Medulla oblongata (tissue), 1 donor: ENCODE data around the gene IRF2BPL.

Experiments
- DNase-seq: peaks from one replicate; pipeline ENCODE4 v3.0.0-alpha.2; 2015; ENCODE audit errors: extremely low spot score

Gene IRF2BPL

DNA sequence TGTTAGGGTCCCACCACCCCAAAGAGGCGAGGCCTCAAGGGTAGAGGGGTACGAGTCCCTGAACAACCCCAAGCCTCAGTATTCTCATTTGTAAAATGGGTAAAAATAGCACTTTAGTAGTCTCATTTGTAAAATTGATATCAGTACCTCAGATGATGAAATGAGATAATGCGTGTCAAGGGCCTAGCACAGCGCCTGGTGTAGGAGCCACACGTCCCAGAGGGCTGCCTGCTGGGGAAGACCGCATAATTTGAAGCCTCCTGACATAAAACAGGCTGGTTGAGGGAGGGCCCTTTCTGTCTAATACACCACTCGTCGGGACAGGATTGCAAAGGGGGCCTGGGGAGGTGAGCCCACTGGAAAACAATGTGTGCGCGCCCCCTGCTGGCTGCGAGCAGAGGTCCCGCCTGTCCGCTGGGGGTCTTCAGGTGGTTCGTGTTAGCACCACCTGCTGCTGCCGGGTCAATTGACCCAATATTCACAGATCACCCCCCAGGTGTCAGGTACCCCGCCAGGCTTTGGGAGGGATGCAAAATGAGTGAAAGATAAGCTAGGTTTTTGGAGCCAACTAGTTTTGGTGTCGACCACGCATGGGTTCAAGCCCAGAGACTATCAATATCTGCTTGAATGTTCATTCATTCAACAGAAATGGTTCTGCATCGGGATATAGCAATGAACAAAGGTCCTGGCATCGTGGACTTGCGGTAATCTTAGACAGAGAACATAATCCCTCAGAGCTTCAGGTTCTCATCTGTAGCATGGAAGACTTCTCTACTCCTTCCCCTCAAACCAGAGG lies 24.7 kb upstream of the IRF2BPL start:
- DNase-seq: no peak

DNA sequence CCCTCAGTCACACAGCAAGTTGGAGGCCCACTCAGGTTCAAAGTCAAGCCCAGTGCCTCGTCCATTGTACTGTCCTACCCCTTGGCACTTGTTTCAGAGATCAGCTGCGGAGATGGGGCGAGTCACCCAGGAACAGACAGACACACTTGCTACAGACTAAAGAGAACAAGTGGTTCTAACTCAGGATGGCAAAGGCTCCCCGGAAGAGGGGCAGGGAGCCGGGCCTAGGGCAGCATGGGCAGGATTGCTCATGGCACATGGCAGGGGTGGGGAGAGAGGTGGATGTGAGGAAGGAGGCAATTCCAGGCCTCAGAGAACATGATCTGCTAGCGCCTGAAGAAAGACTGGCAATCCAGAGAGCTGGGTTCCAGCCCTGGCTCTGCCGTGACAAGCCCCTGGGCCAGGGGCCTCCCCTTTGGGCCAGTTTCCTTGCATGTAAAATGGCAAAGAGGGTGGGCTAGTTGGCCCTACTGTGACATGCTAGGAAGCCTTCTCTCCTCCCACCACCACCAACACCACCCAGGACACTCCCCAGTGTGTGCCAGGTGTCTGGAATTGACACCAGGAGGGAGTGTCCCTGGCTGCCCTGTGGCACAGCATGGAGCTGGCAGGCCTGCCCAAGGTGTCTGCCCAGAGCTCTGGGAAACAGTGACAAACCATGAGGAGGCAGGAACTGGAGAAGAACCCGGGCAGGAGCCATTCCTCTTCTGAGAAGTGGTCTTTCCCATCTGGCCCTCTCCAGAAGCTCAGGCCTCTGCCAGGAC lies 24.0 kb upstream of the IRF2BPL start:
- no peak for DNase-seq

DNA sequence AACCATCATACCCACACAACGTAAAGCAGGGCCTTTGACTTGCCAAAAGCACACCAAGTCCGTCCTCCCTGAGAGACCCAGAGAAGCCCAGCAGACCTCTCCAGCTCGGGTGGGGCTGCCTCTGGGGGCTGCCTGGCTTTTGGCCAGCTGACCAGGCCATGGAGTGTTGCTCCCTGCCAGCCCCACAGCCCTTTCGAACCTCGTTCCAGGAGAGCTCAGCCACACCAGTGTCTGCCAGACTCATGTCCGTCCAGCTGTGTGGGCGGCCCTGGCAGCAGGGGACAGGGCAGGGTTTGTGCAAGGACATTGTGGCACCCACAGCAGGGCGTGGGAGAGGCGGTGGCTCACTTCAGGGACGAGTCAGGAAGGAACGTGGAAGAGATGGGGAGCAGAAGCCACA lies 22.6 kb upstream of the IRF2BPL start:
- DNase-seq: no peak

DNA sequence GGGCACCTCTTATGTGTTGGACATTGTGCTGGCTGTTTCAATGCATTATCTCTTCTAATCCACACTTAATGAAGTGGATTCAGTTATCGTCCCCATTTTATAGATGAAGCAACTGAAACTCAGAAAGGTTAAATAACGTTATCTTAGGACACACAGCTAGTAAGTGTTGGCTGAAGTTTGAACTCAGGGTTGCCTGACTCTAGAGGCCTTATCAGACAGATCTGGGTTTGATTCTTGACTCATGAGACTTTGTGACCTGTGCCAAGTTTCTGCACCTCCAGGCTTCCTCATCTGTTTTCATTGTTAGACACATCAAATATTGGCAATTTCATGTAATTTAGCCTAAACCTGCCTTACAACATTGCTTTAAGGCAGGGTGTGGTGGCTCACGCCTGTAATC lies 18.2 kb upstream of the IRF2BPL start:
- DNase-seq: no peak

DNA sequence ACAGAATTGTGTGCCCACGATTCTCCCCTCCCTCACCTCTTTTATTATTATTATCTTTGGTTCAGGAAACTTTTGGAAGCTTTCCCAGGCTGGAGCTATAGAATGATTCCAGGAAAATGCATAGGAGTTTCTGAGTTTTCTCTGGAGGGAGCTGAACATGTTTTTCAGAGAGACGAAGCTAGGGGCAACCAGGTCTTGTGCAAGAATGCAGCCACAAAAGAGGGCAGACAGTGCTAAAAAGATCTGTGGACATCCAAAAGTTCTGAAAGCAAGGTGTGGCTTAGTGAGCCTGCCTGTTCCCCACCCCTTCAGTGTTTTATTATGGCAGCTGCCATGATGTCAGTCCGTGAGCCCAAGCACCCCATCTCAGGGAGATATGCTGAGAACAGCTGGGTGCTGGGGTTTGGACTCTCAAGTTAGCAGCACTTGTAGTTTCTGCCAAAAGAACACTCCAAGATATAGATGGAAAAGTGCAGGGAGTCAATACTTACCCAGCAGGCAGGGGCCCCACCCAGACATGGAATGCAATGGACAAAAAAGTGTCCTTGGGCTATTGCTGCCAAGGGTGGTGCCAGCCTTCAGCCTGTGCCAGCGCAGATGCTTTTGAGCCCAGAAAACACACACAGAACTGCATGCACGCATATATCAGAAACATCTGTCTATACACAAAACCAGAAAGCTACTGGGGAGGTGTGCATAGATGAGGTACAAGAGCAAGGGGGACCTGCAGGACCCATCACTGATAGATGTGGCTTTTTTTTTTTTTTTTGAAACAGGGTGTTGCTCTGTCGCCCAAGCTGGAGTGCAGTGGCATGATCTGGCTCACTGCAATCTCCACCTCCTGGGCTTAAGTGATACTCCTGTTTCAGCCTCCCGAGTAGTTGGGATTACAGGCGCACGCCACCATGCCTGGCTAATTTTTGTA lies 17.0 kb upstream of the IRF2BPL start:
- no peak for DNase-seq

DNA sequence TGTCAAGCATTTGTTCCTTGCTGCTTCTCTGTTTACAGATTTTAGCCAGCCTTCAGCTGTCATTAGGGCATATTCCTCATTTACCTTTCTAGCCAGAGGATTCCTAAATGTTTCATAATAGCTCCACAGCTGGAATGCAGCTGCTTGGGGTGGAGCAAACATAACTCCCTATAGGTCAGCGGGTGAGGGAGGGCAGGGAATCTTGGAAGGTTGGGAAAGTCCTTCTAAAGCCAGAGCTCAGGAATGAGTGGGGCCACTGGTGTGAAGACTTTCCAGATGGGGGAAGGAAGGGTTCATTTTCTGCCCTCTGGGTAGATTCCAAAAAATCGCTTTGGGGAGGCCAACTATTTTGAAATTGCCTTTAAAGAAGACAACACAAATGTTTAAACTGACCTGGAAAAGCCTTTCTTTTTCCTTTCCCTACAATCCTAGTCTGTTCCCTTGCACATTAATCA lies 16.3 kb upstream of the IRF2BPL start:
- DNase-seq: no peak

DNA sequence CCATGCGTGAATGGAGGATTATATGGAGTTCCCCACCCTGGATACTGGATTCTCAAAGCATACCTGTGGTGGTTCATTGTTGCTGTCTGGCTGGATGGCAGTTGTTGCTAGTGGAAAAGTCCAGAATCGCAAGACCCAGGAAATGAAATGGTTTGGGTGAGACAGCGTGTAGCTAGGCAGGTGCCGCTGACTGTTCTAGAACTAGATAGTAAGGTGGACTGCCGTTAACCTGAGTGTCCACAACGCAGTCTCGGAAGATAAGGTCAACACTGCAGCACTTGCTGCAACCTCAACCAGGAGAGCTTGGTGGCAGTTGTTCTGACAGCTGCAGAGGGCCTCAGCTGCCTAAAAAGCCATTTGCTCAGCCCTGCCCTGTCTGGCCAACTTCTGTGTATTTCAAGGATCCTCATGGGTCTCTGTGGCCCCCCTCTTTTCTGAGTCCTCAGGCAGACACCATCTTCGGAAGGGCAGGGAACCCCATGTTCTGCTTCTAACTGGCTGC lies 15.5 kb upstream of the IRF2BPL start:
- no peak for DNase-seq

- DNase-seq: peak; percentile 89
Measured at GRCh38 chr14:77043177-77043983, 14.9 kb upstream of the IRF2BPL start.

GRCh38 chr14:77041881-77042545 lies 13.5 kb upstream of the IRF2BPL start:
- DNase-seq: peak; percentile 78

- DNase-seq: peak; percentile 47
Measured at GRCh38 chr14:77040741-77041653, 12.5 kb upstream of the IRF2BPL start.

DNA sequence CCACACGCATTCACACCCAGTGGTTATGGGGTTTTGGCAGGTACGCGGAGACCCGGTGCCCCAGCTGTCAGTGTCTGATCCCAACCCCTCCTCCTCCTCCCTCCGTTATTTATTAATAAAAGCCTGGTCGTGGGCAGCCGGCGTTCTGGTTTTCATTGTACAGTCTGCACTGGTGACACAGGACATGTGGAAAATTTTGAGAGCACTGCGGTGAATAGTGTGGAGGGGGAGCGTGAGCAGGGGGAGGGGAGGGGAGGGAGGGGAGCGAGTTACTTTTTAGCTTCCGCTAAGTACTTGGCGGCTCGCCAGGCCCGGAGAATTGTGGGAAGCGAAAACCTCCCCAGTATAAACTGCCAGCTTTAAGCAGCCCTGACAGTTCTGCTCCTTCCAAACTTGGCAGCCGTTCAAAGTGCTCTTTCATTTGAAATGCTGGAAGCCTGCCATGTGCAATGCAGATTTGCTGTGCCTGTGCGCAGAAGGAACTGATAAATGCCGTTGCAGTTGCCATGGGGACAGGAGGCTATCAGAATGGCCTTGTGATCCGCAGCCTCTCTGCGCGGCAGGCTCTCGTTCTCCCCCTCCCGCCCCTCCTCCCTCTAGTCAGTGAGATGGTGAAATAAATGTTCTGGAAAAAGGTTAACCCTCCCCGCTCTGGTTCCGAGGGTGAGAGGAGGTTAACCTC lies 11.7 kb upstream of the IRF2BPL start:
- DNase-seq: peak; percentile 99

- peak; percentile 78 for DNase-seq
Measured at GRCh38 chr14:77039285-77040058, 11.0 kb upstream of the IRF2BPL start.

- DNase-seq: no peak
Measured at GRCh38 chr14:77037938-77038568, 9.5 kb upstream of the IRF2BPL start.

GRCh38 chr14:77037215-77037937 lies 8.9 kb upstream of the IRF2BPL start:
- DNase-seq: no peak

- DNase-seq: peak; percentile 61
Measured at GRCh38 chr14:77036484-77037214, 8.1 kb upstream of the IRF2BPL start.

GRCh38 chr14:77035267-77035666 lies 6.8 kb upstream of the IRF2BPL start:
- no peak for DNase-seq
